Measurements from ENCODE around the gene DDA1. TPM values are rescaled to one million over a fixed set of nuclear protein-coding genes. Genes with fewer than 3 reads are reported as not detected.
"Not testable (repeated sequence)": the region's sequence is repeated elsewhere in the genome, so short reads cannot be mapped to it uniquely, and the experiment has no call there.

Gene DDA1
- total RNA-seq, 2 donors from 2014 or later: 30.7 to 33.9 TPM

GRCh38 chr19:17357724-17358123 is 48.4 kb downstream of the DDA1 start:
- no peak for DNase-seq (ENCODE audit: low spot score)
- intact Hi-C loops (cut with DNase I): no loop called here

GRCh38 chr19:17358395-17358794 is 49.0 kb downstream of the DDA1 start:
- no peak for DNase-seq (ENCODE audit: low spot score)
- intact Hi-C loops (cut with DNase I): no loop called here

GRCh38 chr19:17359905-17360800 is 50.8 kb downstream of the DDA1 start:
- DNase-seq (ENCODE audit: low spot score): no peak
- intact Hi-C loops (cut with DNase I): no loop called here

- intact Hi-C loops (cut with DNase I); DNase-seq (ENCODE audit: low spot score): not testable (repeated sequence)
These were observed 54.7 kb downstream of the DDA1 start for GRCh38 chr19:17363852-17364605.

- intact Hi-C loops (cut with DNase I): no loop called here
- no peak for DNase-seq (ENCODE audit: low spot score)
These were observed 56.0 kb downstream of the DDA1 start for GRCh38 chr19:17365361-17365760.

GRCh38 chr19:17370026-17370587 is 60.7 kb downstream of the DDA1 start:
- no peak for DNase-seq (ENCODE audit: low spot score)
- intact Hi-C loops (cut with DNase I): no loop called here

Other genes starting within 250 kb of the DDA1 start
- 1 to 10 TPM; 4.2 to 4.8 TPM for gene HAUS8, start 234.1 kb upstream of the DDA1 start, total RNA-seq
- gene MYO9B, start 233.8 kb upstream of the DDA1 start, total RNA-seq: 100 to 1,000 TPM; 103 to 106 TPM
- gene USE1, start 94.2 kb upstream of the DDA1 start, total RNA-seq: 10 to 100 TPM; 16.4 to 17.6 TPM
- gene OCEL1, start 83.3 kb upstream of the DDA1 start, total RNA-seq: 10 to 100 TPM; 14.8 to 18.0 TPM
- 10 to 100 TPM; 21.2 to 22.8 TPM for gene NR2F6, start 63.6 kb upstream of the DDA1 start, total RNA-seq
- 1 to 10 TPM; 4.8 to 5.7 TPM for gene USHBP1, start 44.8 kb upstream of the DDA1 start, total RNA-seq
- 10 to 100 TPM; 62.9 to 64.6 TPM for gene BABAM1, start 42.1 kb upstream of the DDA1 start, total RNA-seq
- gene ANKLE1, start 27.7 kb upstream of the DDA1 start, total RNA-seq: under 1 TPM; 0.14 to 0.19 TPM
- gene ABHD8, start 6.1 kb upstream of the DDA1 start, total RNA-seq: 1 to 10 TPM; 7.4 to 7.8 TPM
- 10 to 100 TPM; 52.2 to 54.6 TPM for gene MRPL34, start 3.7 kb upstream of the DDA1 start, total RNA-seq
- 10 to 100 TPM in 1 of 2 donors, 1 to 10 TPM in 1; 9.8 to 10.0 TPM for gene ANO8, start 25.3 kb downstream of the DDA1 start, total RNA-seq
- 10 to 100 TPM; 12.7 to 15.8 TPM for gene GTPBP3, start 28.0 kb downstream of the DDA1 start, total RNA-seq
- gene PLVAP, start 67.8 kb downstream of the DDA1 start, total RNA-seq: 100 to 1,000 TPM; 151 to 181 TPM
- under 1 TPM in 1 of 2 donors, not detected in 1; 0.52 TPM for gene CCDC194, start 84.6 kb downstream of the DDA1 start, total RNA-seq
- gene BST2, start 96.1 kb downstream of the DDA1 start, total RNA-seq: 10 to 100 TPM; 37.8 to 82.9 TPM
- gene MVB12A, start 110.5 kb downstream of the DDA1 start, total RNA-seq: 10 to 100 TPM; 24.4 to 30.3 TPM
- under 1 TPM; 0.14 to 0.46 TPM for gene TMEM221, start 139.1 kb downstream of the DDA1 start, total RNA-seq
- gene NXNL1, start 151.4 kb downstream of the DDA1 start, total RNA-seq: not detected
- gene SLC27A1, start 161.0 kb downstream of the DDA1 start, total RNA-seq: 10 to 100 TPM; 11.1 to 14.4 TPM
- 10 to 100 TPM; 39.8 to 48.7 TPM for gene PGLS, start 202.1 kb downstream of the DDA1 start, total RNA-seq
- 10 to 100 TPM; 69.1 to 86.7 TPM for gene COLGALT1, start 246.1 kb downstream of the DDA1 start, total RNA-seq

All from posterior vena cava (tissue), 2 donors.